Sigmoid colon (tissue), 7 donors: Measurements from ENCODE around the gene GUCA2A. TPM values are rescaled to one million over a fixed set of nuclear protein-coding genes. Genes with fewer than 3 reads are reported as not detected.

Experiments used
- DNase-seq: peaks from one replicate; pipeline ENCODE4 v3.0.0-alpha.2; 2019
- H3K27ac ChIP-seq, 4 donors: fragments of 200-600 bp; sonication (generic); one replicate each; pipeline ENCODE4 v1.5.1; 2016 to 2019; ENCODE audit warnings: mild to moderate bottlenecking in 1 of 4
- H3K27me3 ChIP-seq, 3 donors: fragments of 200-600 bp; sonication (generic); one replicate each; pipeline ENCODE4 v1.5.1; 2019; ENCODE audit warnings: mild to moderate bottlenecking in 1 of 3
- H3K36me3 ChIP-seq, 4 donors: fragments of 200-600 bp; sonication (generic); one replicate each; pipeline ENCODE4 v1.5.1; 2016 to 2019
- H3K4me1 ChIP-seq, 4 donors: fragments of 200-600 bp; sonication (generic); one replicate each; pipeline ENCODE4 v1.5.1; 2017 to 2019
- H3K4me3 ChIP-seq, 4 donors: fragments of 200-600 bp; sonication (generic); one replicate each; pipeline ENCODE4 v1.5.1; 2017 to 2019; ENCODE audit warnings: mild to moderate bottlenecking in 2 of 4, moderate library complexity in 1 of 4
- H3K9me3 ChIP-seq, 4 donors: fragments of 200-600 bp in 3 of 4; sonication (generic) in 3 of 4; one replicate each; pipeline versions ENCODE4 v1.5.1 to v1.6.1; 2013 to 2019
- CTCF ChIP-seq, 4 experiments: fragments of 450-650 bp in 3 of 4; fragments of 200-600 bp in 1 of 4; IDR thresholded peaks; one replicate each; pipeline ENCODE4 v1.5.1; 2016 to 2019; ENCODE audit warnings: antibody characterized with exemption in 4 of 4, mild to moderate bottlenecking in 3 of 4, moderate library complexity in 2 of 4
- EP300 ChIP-seq, 4 donors: sonication (generic); formaldehyde crosslinking; IDR thresholded peaks; one replicate each; pipeline ENCODE4 v1.6.1; 2017; ENCODE audit warnings: antibody characterized with exemption in 4 of 4
- POLR2A ChIP-seq, 2 donors: fragments of 450-650 bp; IDR thresholded peaks; one replicate each; pipeline ENCODE4 v1.6.1; 2016; ENCODE audit warnings: antibody characterized with exemption in 2 of 2, mild to moderate bottlenecking in 2 of 2, moderate library complexity in 2 of 2
- POLR2AphosphoS5 ChIP-seq, 4 donors: sonication (generic); formaldehyde crosslinking; IDR thresholded peaks; one replicate each; pipeline ENCODE4 v1.6.1; 2017; ENCODE audit warnings: antibody characterized with exemption in 4 of 4
- WGBS, 2 donors: extraction: QIAGEN DNeasy Blood & Tissue Kit; methylation state at CpG; one replicate each; pipeline ENCODE4 v1.1.7; 2013; 5-methylcytosine and 5-hydroxymethylcytosine counted together
- intact Hi-C: fragments of 100-400 bp; cut with DNase I; formaldehyde crosslinking; loops from one replicate; pipeline ENCODE4 v1.15.1; 2023
- polyA plus RNA-seq, 3 donors: library from polyadenylated mRNA; stranded (reverse); fragments of 200-250 nt; gene quantifications; one replicate each; pipeline ENCODE4 v1.2.3, GENCODE V29; 2013
- total RNA-seq, 4 donors: library from RNA; depleted of rRNA; stranded (reverse); fragments of >200 nt; gene quantifications; one replicate each; pipeline ENCODE4 v1.1.0, GENCODE V29; 2016
- donor health status: healthy with polysubstance abuse.
- donor health status: Bipolar disorder and iron deficiency.
- donor health status: healthy.

GUCA2A gene
- total and polyA plus RNA-seq, 7 donors, result 2.2 to 950 (median 523) TPM; not detected in 3

- H3K4me3 ChIP-seq, result no peak overlapping the region
- 23 to 45% methylated on average over 4 of the region's 4 CpGs for WGBS, 2 donors
- intact Hi-C loops, result no loop called here
- H3K36me3 ChIP-seq, result no peaks in the 10 kb centered on the region
- TF ChIP-seq POLR2A (IDR thresholded peaks at IDR 0.05), result no peak
- TF ChIP-seq CTCF (IDR thresholded peaks at IDR 0.05), result no peak
- no peak for TF ChIP-seq EP300 (IDR thresholded peaks at IDR 0.05)
- H3K27ac ChIP-seq, result no peak overlapping the region
- DNase-seq, result no peak
- H3K9me3 ChIP-seq, result no peaks in the 10 kb centered on the region
- H3K27me3 ChIP-seq, result peaks cover 0 to 53% (median 34%) of the 10 kb centered on the region in 3 donors
- H3K4me1 ChIP-seq, result no peaks in the 10 kb centered on the region
Observed at GRCh38 chr1:42142894-42143675, 21.5 kb downstream of the GUCA2A start.

- Histone ChIP-seq H3K9me3 (no peaks in the 10 kb centered on the region), H3K27ac (no peak overlapping the region), H3K4me1 (no peaks in the 10 kb centered on the region), H3K36me3 (no peaks in the 10 kb centered on the region), H3K4me3 (no peak overlapping the region), H3K27me3 (peaks cover 0 to 43% (median 26%) of the 10 kb centered on the region in 3 donors)
- intact Hi-C loops, result no loop called here
- no peak for DNase-seq
- TF ChIP-seq POLR2A (IDR thresholded peaks at IDR 0.05) (no peak), CTCF (IDR thresholded peaks at IDR 0.05) (no peak), EP300 (IDR thresholded peaks at IDR 0.05) (no peak), POLR2AphosphoS5 (IDR thresholded peaks at IDR 0.05) (no peak)
- WGBS, 2 donors, result 87 to 89% methylated on average over 5 of the region's 5 CpGs
Observed at GRCh38 chr1:42141978-42142377, 22.6 kb downstream of the GUCA2A start.

- Histone ChIP-seq H3K36me3 (no peaks in the 10 kb centered on the region), H3K4me3 (no peak overlapping the region), H3K27me3 (peaks cover 0 to 25% (median 9%) of the 10 kb centered on the region in 3 donors), H3K27ac (no peak overlapping the region), H3K4me1 (no peaks in the 10 kb centered on the region), H3K9me3 (no peaks in the 10 kb centered on the region)
- intact Hi-C loops, result no loop called here
- 94 to 97% methylated on average over 2 of the region's 2 CpGs for WGBS, 2 donors
- DNase-seq, result no peak
- TF ChIP-seq EP300 (IDR thresholded peaks at IDR 0.05), result no peak
- no peak for TF ChIP-seq POLR2A (IDR thresholded peaks at IDR 0.05)
- no peak for TF ChIP-seq POLR2AphosphoS5 (IDR thresholded peaks at IDR 0.05)
Observed at GRCh38 chr1:42140191-42140590, 24.4 kb downstream of the GUCA2A start.

GRCh38 chr1:42139444-42139843 lies 25.1 kb downstream of the GUCA2A start:
- intact Hi-C loops, result no loop called here
- Histone ChIP-seq H3K27me3 (peaks cover 0 to 21% (median 5%) of the 10 kb centered on the region in 3 donors), H3K4me3 (no peak overlapping the region), H3K4me1 (no peaks in the 10 kb centered on the region), H3K9me3 (no peaks in the 10 kb centered on the region), H3K27ac (no peak overlapping the region), H3K36me3 (no peaks in the 10 kb centered on the region)
- 90 to 94% methylated on average over 3 of the region's 3 CpGs for WGBS, 2 donors
- DNase-seq, result no peak
- TF ChIP-seq CTCF (IDR thresholded peaks at IDR 0.05), result no peak
- no peak for TF ChIP-seq EP300 (IDR thresholded peaks at IDR 0.05)
- no peak for TF ChIP-seq POLR2AphosphoS5 (IDR thresholded peaks at IDR 0.05)
- TF ChIP-seq POLR2A (IDR thresholded peaks at IDR 0.05), result no peak

- no peaks in the 10 kb centered on the region for H3K9me3 ChIP-seq
- no peak for TF ChIP-seq POLR2A (IDR thresholded peaks at IDR 0.05)
- TF ChIP-seq POLR2AphosphoS5 (IDR thresholded peaks at IDR 0.05), result no peak
- no peak for TF ChIP-seq CTCF (IDR thresholded peaks at IDR 0.05)
- no peak overlapping the region for H3K27ac ChIP-seq
- DNase-seq, result no peak
- no peaks in the 10 kb centered on the region for H3K4me1 ChIP-seq
- H3K36me3 ChIP-seq, result no peaks in the 10 kb centered on the region
- 90 to 94% methylated on average over 4 of the region's 4 CpGs for WGBS, 2 donors
- no peak overlapping the region for H3K4me3 ChIP-seq
- intact Hi-C loops, result no loop called here
- H3K27me3 ChIP-seq, result peaks cover 0 to 16% (median 5%) of the 10 kb centered on the region in 3 donors
Observed at GRCh38 chr1:42138586-42138985, 26.0 kb downstream of the GUCA2A start.
